ENCODE data around the gene PLCL1. TPM values are rescaled to one million over a fixed set of nuclear protein-coding genes. Genes with fewer than 3 reads are reported as not detected.
"Not testable (repeated sequence)": the region's sequence is repeated elsewhere in the genome, so short reads cannot be mapped to it uniquely, and the experiment has no call there.

The PLCL1 gene
- total RNA-seq, 2 experiments from 2014 or later, result 0.17 to 0.23 TPM

DNA sequence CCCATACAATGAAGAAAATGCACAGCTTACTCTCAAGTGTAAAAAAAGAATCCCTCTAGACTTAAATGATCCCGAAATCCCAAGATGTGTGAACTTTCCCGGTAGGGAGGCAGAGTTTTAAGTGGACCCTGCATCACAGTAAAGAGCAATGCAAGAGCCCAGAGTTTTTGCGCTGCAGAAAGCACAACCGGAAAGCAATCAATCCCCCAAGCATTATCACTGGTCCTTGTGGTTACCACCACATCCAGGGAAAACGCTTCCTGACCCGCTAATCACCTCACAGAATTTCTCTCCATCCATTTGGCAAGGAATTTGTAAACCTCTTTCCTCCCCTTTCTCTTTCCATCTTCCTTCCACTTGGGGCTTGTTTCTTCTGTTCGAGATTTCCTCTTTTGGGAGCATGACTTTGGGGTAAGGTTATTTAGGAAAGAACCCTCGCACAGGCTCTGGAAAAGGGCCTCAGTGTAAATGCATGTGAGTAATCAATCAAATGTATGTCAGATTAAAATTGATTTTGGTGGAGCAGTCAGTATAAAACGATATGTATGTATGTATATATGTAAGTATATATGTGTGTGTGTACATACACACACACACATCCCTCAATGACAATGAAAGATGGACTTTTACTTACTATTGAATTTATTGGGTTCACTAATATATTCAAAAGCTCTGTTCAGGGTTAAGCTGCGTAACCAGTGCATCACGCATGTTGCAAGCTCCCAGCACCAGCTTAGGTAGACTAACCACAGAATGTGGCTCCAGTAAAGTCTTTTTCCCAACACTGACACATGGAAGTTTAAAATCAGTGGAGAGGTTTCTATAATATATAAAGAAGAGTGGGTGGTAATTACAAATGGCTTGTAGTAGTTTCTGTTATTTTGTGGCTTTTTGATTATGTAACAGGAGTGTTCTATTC is 1.6 kb downstream of the PLCL1 start:
- ChIA-PET CTCF (no interaction called here), POLR2A (no interaction called here)

DNA sequence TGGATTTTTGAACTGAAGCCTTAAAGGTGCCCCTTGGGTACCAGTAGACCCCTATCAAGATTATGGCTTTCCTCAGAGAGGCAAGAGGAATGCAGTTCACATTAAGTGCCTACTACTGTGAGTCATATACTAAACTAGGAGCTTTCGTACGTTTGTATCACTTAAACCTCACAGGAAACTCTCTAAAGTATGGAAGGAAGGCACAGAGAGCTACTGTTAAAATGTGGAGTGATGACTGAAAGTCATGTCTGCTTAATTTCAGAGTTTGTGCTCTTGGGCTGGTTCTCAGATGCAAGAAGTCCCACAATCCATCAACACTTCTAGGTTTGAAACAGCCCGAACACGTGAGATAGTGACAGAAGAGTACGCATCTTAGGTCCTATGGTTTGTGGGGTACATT is 4.7 kb downstream of the PLCL1 start:
- CTCF ChIA-PET, result interaction anchor here (0.6 to 1.2 kb wide), 3 partner anchors 386 to 488 kb away, joined by 3 read pairs; no protein-coding TSS in a partner anchor

GRCh38 chr2:197810016-197810415 is 5.6 kb downstream of the PLCL1 start:
- ChIA-PET CTCF (interaction anchor here (1.2 kb wide), 1 partner anchor 487 kb away, joined by 3 read pairs; no protein-coding TSS in a partner anchor), POLR2A (no interaction called here)

More for the DNA sequence above, 4.7 kb downstream of the PLCL1 start:
- POLR2A ChIA-PET, result no interaction called here

DNA sequence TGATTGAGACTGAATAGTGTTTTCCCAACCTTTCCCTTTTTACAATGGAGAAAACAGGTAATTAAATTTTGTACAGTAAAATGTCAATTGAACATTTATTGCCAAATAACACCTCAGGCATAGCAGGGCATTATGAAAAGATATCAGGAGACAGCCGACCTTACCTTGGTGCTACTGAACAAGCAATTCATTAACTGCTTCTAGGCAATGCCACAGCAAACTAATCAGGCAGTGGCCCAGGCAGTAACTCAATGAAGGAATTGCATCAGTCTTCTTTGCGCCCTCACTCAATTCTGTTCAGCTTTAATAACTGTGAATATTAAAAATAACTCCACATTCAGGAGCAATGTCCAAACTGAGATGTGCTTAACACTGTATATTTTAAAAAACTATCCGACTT is 6.1 kb downstream of the PLCL1 start:
- CTCF ChIA-PET, result no interaction called here
- POLR2A ChIA-PET, result no interaction called here

- ChIA-PET POLR2A (no interaction called here), CTCF (interaction anchor here (0.6 to 1.7 kb wide), 3 partner anchors 10 to 27 kb away, joined by 3 to 6 read pairs (median 3); no protein-coding TSS in a partner anchor)
These were observed 8.8 kb downstream of the PLCL1 start for GRCh38 chr2:197813093-197813787.

- POLR2A ChIA-PET, result no interaction called here
- CTCF ChIA-PET, result interaction anchor here (1.7 kb wide), 1 partner anchor 9 kb away, joined by 6 read pairs; no protein-coding TSS in a partner anchor
These were observed 10.1 kb downstream of the PLCL1 start for GRCh38 chr2:197814526-197814925.

DNA sequence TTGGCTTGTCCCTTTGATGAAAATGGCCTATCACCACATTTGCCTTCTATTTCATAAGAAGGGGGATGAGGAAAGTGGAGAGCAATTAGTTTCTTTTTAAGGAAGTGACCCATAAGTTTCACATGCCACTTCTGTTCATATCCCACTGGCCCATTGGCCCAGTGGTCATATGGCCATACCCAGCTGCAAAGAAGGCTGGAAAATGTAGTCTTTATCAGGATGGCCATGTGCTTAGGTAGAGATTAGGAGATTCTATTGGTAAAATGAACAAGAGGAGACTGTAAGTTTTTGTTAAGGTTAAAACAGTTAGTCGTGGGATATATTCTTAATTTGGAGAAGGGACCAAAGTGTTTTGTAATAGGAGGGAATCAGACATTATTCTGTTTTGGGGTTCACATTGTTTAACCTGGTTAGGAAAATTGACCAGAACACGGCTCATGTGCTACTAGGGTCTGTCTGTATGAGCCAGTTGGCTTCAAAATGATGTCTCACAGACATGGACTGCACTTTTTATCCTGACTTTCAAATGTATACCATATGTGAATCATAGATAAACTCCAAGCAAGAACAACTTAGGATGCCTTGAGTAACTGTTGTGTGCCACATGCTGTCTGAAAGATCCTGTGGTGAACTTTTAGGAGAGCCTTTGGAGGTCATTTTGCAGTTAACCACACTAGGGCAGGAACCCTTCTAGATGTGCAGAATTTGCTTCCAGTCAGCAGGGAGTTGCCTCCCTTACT is 17.3 kb downstream of the PLCL1 start:
- CTCF ChIA-PET, result no interaction called here
- POLR2A ChIA-PET, result no interaction called here

DNA sequence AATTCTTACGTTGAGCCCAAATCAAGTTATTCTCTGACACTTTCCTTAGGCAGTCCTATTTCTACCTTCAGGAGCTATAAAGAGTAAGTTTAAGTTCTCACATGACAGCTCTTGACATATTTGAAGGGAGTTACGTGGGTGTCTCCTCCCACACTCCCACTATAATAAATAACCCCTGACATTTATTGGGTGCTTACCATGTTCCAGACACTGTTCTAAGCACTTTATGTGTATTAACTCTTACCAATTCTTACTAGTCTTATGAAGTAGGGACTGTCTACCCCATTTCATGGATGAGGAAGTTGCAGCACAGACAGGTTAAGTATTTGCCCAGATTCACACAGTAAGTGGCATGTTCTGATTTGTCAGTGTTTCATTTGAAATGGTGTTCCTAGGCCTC is 17.9 kb downstream of the PLCL1 start:
- CTCF ChIA-PET, result no interaction called here
- POLR2A ChIA-PET, result no interaction called here

DNA sequence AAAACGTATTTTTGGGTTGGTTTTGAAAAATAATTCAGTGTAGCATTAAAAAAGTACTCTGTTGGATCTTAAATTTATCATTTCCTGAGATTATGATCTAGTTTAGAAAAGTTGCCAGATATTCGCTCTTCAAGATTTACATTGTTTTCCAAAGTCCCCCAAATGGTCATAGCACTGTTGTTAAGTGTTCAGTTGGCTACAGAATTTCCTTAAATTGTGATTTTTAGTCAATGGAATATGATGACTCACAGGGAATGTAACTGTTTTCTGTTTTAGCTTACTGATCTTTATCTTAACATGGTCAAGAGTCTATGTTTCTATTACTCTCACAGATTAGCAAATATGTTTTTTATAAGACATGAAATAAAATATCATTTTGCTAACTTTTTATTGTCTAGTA is 23.2 kb downstream of the PLCL1 start:
- POLR2A ChIA-PET, result no interaction called here
- CTCF ChIA-PET, result interaction anchor here (0.7 kb wide), 1 partner anchor 16 kb away, joined by 3 read pairs; no protein-coding TSS in a partner anchor

DNA sequence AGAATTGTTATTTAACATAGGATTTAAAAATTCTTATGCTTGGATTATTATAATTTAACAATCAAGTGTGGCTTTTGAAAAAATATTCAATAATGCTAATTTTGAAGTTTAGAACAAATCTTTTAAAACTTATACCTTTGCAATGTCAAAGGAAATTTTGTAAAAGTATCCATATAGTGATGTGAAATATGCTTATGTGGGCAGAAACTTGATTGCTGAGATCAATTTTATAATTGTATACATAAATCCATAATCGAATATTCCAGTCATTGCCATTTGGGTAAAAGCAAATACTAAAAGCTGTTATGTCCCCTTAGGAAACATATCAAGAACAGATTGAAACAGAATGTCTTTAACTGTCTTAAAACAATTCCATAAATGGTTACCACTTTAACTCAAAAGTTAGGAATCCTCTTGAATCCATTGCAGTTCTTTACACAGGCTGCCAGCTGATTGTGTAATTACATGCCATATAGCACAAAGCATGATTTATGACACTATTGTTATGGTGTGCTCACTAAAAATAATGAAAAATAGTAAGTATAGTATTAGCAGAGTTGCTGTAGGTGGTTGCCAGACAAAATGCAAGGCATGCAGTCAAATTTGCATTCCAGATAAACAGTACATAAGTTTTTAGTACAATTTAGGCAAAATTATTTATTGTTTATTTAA is 24.2 kb downstream of the PLCL1 start:
- ChIA-PET POLR2A (no interaction called here), CTCF (no interaction called here)

- POLR2A ChIA-PET, CTCF ChIA-PET: not testable (repeated sequence)
These were observed 30.4 kb downstream of the PLCL1 start for GRCh38 chr2:197834771-197835170.

GRCh38 chr2:197835293-197835692 is 30.9 kb downstream of the PLCL1 start:
- CTCF ChIA-PET, result no interaction called here
- POLR2A ChIA-PET, result no interaction called here

GRCh38 chr2:197838036-197838435 is 33.6 kb downstream of the PLCL1 start:
- ChIA-PET CTCF (interaction anchor here (0.8 to 1.0 kb wide), 2 partner anchors 20 to 289 kb away, joined by 3 read pairs; no protein-coding TSS in a partner anchor), POLR2A (no interaction called here)

GRCh38 chr2:197838579-197838978 is 34.2 kb downstream of the PLCL1 start:
- ChIA-PET CTCF (interaction anchor here (1.0 kb wide), 1 partner anchor 289 kb away, joined by 3 read pairs; no protein-coding TSS in a partner anchor), POLR2A (no interaction called here)

- ChIA-PET CTCF (no interaction called here), POLR2A (no interaction called here)
These were observed 34.9 kb downstream of the PLCL1 start for GRCh38 chr2:197839327-197839726.

DNA sequence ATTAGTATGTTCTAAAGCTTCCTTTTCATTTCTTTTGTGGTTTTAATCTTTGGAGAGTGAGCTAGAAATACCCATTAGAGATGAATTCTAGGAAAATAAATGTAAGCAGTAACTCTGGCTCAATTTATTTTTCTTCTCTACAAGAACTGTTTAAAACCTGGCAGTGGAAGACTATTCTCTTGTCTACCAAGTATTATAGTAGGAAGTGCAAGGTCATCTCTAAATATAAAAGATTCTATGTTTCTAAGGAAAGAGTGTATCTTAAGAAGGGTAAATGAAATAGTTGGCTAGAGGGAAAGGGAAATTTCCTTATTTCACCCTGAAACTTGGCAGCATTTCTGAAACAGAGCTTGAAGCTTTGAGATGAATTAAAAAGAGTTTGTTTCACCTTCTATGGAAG is 35.5 kb downstream of the PLCL1 start:
- POLR2A ChIA-PET, result no interaction called here
- CTCF ChIA-PET, result interaction anchor here (1.0 kb wide), 1 partner anchor 27 kb away, joined by 3 read pairs; no protein-coding TSS in a partner anchor

DNA sequence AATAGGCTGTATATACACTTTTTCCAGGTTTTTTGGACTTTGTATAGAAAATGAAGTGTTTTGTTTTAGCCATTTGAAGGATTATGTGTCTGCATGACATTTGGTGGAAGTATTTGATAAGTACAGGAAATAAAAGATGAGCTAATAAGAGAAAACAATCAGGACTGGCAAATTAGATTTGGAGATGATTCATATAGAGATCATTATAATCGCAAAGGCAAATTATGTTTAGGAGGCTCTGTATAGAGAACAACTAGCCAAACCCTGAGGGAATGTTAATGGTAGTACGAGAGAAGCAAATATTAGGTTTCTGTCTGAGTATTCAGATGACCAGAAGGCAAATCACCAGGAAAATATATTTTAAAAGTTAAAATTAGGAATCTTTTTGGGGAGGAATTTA is 41.7 kb downstream of the PLCL1 start:
- POLR2A ChIA-PET, result no interaction called here

DNA sequence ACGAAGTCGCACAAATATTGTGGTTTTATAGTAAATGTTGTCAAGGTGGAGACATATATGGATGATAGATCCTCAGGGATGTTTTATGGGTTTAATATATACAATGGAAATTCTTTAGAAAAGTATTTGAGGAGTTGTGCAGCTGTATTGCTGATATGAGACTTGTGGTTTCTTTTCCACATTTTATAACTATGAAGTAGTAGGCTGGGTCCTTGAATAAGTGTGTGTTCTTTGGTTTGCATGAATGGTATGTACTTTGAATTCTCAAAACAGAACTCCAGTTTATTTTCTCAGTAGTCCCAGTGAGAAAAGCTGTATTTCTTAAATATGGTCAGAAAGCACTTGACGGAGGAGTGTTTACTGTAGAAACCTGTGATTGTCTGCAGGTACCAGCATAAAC is 42.4 kb downstream of the PLCL1 start:
- CTCF ChIA-PET, result no interaction called here
- POLR2A ChIA-PET, result no interaction called here

More for the DNA sequence above, 41.7 kb downstream of the PLCL1 start:
- CTCF ChIA-PET, result interaction anchor here (0.5 kb wide), 1 partner anchor 452 kb away, joined by 3 read pairs; no protein-coding TSS in a partner anchor

- ChIA-PET POLR2A (no interaction called here), CTCF (interaction anchor here (0.6 kb wide), 2 partner anchors 46 to 448 kb away, joined by 3 to 4 read pairs; no protein-coding TSS in a partner anchor)
These were observed 43.4 kb downstream of the PLCL1 start for GRCh38 chr2:197847651-197848401.
